GM19025 (cell line): ENCODE measurements around the gene IST1.

ENCODE experiments used
- ATAC-seq: cut with Tn5 transposase; IDR thresholded peaks from one replicate; pipeline ENCODE4 v1.9.1; 2021; ENCODE audit warnings: mild to moderate bottlenecking, low read depth, moderate library complexity; ENCODE audit not compliant: unreplicated experiment

The IST1 gene

DNA sequence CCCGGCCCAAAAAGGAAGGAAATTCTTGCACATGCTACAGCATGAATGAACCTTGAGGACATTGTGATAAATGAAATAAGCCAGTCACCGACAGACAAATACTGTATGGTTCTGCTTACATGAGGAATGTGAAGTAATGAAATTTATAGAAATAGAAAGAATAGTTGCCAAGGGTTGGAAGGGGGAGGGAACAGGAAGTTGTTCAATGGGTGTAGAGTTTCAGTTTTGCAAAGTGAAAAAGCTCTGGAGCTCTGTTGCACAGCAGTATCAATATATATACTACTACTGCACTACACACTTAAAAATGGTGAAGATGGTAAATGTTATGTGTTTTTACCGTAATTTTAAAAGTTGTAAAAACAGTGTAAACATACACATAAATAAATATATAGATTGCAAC lies 61.2 kb downstream of the IST1 start:
- no peak for ATAC-seq

DNA sequence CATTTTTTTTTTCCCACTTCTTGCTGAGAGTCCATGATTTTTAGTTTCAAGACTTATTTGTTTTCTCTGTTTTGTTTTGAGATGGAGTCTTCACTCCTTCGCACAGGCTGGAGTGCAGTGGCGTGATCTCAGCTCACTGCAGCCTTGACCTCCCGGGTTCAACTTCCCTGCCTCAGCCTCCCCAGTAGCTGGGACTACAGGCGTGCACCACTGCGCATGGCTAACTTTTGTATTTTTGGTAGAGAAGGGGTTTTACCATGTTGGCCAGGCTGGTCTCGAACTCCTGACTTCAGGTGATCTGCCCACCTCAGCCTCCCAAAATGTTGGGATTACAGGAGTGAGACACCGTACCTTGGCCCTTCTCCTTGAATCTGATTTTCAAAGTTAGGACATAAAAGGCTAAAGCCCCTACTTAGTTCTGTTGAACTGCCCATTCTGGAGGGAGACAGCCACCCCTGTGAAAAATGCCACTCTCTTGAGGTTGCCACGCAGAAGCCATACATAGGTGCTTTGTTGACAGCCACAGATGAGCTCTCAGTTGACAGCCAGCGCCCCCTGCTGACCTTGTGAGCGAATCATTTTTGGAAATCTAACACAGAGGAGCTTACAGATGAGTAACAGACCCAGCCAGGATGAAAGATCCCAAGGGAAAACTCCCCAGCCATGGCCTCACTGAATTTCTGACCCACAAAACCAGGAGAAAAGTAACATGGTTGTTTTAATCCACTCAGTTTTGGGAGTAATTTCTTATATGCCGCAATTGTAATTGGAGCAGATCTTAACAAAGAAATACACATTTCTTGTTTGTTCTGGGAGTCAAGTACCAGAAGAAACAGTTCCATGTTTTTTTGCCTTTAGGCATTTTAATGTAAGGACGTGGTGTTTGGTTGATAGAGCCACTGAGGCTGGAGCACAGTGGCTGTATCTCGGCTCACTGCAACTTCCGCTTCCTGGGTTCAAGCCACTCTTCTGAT lies 66.0 kb downstream of the IST1 start:
- no peak for ATAC-seq

DNA sequence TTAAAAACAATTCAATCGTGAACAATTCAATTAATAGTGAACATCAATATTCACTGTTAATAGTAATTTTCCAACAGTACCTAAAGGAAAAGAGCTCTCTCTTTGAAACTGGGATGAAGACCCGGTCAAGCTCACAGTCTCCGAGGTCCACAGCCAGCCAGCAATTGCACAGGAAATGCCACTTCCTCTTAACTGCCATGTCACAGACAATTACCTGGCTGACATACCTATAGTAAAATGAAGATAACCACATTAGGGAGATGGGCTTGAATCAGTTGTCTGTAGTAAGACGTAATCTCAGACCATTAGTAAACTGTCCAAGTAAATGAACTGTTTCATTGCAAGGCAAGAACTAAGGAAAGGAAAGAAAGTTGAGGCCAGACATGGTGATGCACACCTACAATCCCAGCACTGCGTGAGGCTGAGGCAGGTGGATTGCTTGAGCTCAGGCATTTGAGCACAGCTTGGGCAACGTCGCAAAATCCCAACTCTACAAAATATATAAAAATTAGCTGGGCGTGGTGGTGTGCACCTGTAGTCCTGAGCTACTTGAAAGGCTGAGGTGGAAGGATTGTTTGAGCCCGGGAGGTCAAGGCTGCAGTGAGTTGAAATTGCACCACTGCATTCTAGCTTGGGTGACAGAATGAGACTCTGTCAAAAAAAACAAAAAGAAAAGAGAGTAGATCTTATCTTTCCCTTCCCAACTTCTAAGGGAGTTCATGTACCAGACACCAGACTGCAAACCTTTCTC lies 68.0 kb downstream of the IST1 start:
- no peak for ATAC-seq

DNA sequence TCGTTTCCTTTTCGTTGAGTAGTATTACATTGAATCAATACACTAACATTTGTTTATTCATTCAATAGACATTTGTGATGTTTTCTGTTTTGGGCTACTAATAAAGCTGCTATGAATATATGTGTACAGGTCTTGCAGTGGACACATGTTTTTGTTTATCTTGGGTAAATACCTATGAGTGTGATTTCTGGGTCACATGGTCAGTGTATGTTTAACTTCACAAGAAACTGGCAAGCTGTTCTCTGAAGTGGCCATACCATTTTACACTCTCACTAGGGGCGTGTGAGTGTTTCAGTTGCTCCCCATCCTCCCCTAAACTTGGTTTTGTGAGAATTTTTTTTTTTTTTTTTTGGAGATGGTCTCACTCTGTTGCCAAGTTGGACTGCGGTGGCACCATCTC lies 69.9 kb downstream of the IST1 start:
- ATAC-seq = no peak

DNA sequence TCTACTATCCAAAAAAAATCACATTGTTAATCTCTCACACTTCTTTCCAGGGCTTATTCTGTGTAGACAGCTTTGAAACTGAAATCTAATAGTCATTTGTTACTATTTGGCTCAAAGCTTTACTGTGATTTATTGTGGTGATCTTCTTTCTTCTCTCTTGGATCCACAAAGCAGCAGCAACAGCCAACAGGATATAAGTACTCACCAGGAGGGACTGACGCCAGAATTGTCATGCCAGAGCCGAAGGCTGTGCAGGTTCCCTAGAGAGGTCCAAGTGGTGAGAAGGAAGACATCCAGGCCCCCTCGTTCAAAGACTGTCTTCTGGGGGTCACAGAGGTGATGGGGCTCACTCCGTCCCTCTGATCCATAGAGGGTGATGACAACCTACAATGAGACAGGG lies 71.6 kb downstream of the IST1 start:
- ATAC-seq = no peak

DNA sequence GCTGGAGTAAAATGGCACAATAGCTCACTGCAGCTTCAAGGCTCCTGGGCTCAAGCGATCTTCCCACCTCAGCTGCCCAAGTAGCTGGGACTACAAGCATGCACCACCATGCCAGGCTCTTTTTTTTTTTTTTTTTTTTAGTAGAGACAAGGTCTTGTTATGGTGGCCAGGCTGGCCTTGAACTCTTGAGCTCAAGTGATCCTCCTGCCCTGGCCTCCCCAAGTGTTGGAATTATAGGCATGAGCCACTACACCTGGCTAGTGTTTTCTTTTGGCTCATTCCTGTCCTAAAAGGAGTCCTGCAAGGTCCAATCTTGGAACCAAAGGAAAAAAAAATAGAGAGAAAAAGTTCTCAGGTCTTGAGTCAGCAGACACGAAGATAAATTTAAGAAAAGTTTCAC lies 74.0 kb downstream of the IST1 start:
- no peak for ATAC-seq

DNA sequence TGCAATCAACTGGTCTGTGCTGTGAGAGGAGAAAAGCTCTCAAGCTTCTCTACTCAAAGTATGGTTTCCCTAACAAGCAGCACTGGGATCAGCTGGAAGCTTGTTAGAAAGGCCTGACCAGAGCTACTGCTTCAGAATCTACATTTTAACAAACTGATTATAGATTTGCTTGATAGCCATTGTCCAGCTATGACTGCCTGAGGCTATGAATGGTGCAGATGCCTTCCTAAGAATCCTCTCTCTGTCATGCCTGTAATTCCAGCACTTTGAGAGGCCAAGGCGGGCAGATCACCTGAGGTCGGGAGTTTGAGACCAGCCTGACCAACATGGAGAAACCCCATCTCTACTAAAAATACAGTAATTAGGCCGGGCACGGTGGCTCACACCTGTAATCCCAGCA lies 76.2 kb downstream of the IST1 start:
- ATAC-seq = no peak

DNA sequence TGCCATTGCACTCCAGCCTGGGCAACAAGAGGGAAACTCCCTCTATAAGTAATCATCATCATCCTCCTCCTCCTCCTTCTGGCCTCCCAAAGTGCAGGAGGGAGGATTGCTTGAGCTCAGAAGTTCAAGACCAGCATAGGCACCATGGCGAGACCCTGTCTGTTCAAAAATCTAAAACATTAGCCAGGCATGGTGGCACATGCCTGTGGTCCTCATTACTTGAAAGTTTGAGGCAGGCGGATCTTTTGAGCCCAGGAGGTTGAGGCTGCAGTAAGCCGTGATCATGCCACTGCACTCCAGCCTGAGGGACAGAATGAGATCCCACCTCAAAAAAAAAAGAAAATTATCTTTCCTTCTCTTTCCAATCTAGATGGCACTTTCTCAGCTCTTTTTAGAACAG lies 77.0 kb downstream of the IST1 start:
- no peak for ATAC-seq

DNA sequence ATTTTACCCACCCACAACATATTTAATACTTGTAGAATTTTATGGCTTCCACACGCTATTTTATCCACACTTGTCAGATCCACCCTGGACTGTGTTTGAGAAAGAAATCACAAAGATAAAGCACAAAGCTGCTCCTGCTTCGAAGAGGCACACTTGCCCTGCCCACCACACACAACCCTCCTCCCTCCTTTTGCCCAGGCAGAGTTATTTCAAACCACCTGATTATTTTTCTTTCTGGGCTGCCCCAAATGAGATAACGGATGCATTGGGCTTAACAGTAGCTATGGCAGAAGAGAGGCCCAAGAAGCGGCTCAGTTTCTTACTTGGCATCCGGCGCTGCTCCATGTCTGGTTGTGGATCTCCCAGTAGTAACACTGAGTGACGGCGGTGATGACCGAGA lies 77.7 kb downstream of the IST1 start:
- no peak for ATAC-seq

DNA sequence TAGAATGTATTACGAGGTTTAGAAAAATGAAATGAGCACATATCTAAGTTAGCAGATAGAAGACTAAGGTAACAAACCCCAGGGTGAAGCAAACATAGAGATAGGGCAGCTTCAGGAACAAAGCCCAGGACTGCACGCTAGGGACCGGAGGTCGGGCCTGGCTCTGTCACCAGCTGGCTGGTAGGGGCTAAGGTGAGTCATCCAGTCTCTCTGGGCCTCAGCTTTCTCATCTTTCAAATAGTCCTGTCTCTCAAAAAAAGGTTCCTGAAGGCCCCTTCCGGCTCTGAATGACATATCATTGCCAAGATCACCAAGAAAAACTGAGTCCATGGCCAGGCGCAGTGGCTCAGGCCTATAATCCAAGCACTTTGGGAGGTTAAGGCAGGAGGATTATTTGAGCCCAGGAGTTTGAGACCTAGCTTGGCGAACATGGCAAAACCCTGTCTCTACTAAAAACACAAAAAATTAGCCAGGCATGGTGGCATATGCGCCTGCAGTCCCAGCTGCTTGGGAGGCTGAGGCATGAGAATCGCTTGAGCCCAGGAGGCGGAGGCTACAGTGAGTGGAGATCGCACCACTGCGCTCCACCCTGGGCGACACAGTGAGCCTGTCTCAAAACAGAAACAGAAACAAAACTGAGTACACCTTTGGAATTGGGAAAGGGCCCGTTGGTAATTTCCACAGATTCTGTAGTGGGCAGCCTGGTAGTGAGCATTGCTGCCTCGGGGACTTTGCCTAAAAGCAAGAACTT lies 78.9 kb downstream of the IST1 start:
- ATAC-seq = no peak
